ENCODE results near the gene MSI2.
"Not testable (repeated sequence)": the region's sequence is repeated elsewhere in the genome, so short reads cannot be mapped to it uniquely, and the experiment has no call there.

MSI2 gene

GRCh38 chr17:57288773-57289121 lies 32.4 kb downstream of the MSI2 start:
- no peak for DNase-seq (ENCODE audit: extremely low read depth in 1 of 2, low read depth in 1 of 2)

DNA sequence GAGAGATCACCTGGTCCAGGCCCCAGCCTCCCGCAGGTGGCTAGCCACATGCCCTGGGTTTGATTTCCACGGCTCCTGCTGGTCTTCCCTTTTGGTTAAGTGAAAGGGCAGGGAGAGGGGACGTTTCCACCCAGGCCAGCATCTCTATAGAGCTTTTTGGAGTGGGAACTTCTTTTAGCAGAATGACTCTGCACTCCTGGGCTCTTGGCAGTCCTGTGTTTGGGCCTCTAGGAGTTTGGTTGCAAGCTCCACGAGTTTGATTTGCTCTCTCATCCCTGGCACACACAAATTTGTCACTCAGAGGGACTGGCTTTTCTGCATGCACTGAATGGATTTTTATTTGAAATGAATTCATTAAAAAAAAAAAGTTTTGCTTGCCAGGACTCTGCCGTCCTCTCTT lies 32.8 kb downstream of the MSI2 start:
- DNase-seq (ENCODE audit: extremely low read depth in 1 of 2, low read depth in 1 of 2): no peak

DNA sequence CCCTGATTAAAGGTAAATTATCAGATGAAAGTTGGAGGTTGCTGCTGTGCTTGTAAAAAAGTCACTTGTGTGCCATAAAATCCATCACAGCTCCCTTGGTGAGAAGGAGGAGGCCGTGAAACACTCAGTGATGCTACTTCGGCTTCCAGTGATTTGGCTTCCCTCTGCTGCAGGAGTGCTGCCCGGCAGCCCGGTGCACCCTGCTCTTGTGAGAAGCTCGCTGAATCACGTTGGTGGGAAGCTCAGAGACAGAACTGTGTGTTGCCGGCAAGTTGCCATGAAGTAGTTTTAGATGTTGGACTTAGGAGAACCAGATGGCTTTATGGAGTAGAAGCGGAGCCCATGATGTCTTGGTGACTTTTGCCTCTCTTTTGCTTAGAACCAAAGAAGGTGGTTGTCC lies 33.3 kb downstream of the MSI2 start:
- DNase-seq (ENCODE audit: extremely low read depth in 1 of 2, low read depth in 1 of 2): no peak

DNA sequence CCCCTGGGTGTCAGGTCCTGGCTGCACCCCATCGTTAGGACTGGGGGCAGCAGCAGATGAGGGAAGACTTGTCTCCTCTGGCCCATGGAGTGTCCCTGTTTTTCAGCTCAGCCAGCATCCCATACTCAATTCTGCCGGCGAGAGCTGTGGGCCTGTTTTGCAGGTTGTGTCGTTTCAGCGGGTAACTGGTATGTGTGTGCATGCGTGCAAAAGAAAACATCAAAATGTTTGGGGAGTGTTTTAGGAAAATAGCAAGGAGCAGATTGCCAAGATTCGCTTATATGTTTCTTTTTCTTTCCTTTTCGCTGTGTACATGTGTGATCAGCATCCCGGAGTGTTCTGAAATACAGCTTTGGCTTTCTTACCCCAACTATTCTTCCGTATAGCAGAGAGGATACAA lies 34.7 kb downstream of the MSI2 start:
- DNase-seq (ENCODE audit: extremely low read depth in 1 of 2, low read depth in 1 of 2): no peak

DNA sequence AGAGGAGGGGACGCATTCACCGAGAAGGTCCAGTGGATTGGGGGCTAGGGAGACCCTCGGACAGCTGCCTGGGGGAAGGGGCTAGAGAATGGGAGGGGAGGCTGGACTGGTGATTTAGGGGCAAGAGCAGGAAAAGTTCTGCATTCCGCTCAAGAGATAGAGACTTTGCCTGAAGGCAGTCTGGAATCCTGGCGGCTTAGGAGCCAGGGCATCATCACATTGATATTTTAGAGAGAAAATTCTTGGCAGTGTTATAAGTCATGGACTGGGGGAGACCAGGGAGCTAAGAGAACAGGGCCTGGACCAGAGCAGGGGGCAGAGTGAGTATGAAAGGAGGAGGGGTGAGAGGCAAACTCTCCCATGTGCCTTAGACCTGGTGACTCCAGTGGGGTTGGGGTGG lies 35.8 kb downstream of the MSI2 start:
- DNase-seq (ENCODE audit: extremely low read depth in 1 of 2, low read depth in 1 of 2): no peak

GRCh38 chr17:57293077-57293476 lies 36.8 kb downstream of the MSI2 start:
- no peak for DNase-seq (ENCODE audit: extremely low read depth in 1 of 2, low read depth in 1 of 2)

DNA sequence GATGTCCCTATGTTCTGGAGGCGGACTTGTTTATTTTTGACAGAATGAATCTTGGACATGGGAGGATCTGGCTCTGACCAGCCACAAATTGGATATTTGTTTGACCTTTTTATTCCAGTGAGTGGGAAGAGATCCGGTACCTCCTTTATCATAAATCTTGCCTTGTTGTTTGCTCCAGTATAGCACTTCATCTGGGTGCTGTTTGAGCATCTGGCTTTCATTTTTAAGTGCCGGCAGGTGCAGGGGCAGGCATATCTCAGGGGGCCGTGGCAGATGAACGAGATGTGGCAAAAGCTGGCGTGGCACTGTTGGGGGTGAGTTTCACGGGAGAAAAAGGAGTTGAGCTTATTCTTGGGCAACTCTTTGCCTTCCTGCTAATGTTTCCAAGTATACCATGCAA lies 37.8 kb downstream of the MSI2 start:
- DNase-seq (ENCODE audit: extremely low read depth in 1 of 2, low read depth in 1 of 2): no peak

DNA sequence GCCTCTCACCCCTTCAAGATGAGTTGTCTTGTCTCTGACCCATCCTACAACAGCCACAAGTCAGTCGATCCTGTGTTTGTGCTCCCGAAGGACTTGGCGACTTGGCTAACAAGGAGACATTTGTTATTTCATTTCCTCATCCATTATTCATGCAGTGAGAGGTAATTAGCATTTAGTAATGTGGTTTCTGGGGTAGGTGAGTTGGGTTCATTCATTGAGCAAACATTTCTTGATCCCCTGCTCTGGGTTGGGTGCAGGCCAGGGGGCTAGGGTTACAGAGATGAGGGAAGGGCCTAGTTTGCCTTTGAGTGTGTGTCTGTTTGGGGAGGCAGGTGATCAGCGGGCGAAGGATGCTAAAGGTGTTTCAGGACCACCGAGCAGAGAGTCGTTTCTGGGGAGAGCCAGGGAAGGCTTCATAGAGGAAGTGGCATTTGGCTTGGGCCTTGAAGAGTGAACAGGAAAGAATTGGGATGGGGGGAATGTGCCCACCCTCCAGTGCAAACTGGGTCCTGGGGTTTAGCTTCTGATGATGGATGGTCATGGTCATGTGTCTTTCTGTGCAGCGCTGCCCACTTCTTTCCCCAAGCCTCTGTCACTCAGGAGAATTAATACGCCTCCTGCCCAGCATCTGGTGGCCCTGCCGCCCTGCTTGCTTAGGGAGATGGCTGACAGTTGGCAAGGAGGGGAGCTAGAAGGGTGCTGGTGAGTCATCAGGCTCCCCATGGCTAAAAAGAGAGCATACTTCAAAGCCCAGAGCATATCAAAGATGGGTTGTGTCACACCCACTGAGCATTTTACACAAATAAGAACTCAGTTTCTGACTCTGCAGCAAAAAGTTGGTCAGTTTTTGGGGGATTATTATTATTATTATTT lies 38.5 kb downstream of the MSI2 start:
- peak; percentile 18 to 31 for DNase-seq (ENCODE audit: extremely low read depth in 1 of 2, low read depth in 1 of 2)

DNA sequence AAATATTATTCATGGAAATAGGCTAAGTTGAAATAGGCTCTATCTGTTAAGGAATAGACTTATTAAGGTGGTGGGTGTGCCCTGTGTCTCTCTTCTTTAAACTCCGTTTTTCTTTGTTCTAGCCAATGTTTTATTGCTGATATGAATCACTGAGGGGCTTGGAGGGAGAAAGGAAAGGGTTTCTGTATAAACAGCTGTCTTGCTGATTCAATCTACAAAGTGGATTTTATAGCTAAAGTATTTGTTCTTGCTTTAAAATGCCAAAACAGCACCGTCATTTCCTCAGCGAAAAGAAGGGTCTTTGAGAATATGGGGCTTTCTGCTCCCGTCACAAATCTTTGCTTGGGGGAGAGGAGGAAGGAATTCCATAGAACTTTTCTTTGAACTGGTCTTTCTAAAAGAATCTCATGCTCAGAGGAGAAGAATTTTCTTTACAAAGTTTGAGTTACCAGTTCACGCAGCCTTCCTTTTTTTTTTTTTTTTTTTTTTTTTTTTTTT lies 39.3 kb downstream of the MSI2 start:
- no peak for DNase-seq (ENCODE audit: extremely low read depth in 1 of 2, low read depth in 1 of 2)

GRCh38 chr17:57296231-57296630 lies 39.9 kb downstream of the MSI2 start:
- DNase-seq (ENCODE audit: extremely low read depth in 1 of 2, low read depth in 1 of 2): no peak

- no peak for DNase-seq (ENCODE audit: extremely low read depth in 1 of 2, low read depth in 1 of 2)
Measured at GRCh38 chr17:57299176-57299575, 42.9 kb downstream of the MSI2 start.

- DNase-seq (ENCODE audit: extremely low read depth in 1 of 2, low read depth in 1 of 2): not testable (repeated sequence)
Measured at GRCh38 chr17:57300592-57300991, 44.3 kb downstream of the MSI2 start.

DNA sequence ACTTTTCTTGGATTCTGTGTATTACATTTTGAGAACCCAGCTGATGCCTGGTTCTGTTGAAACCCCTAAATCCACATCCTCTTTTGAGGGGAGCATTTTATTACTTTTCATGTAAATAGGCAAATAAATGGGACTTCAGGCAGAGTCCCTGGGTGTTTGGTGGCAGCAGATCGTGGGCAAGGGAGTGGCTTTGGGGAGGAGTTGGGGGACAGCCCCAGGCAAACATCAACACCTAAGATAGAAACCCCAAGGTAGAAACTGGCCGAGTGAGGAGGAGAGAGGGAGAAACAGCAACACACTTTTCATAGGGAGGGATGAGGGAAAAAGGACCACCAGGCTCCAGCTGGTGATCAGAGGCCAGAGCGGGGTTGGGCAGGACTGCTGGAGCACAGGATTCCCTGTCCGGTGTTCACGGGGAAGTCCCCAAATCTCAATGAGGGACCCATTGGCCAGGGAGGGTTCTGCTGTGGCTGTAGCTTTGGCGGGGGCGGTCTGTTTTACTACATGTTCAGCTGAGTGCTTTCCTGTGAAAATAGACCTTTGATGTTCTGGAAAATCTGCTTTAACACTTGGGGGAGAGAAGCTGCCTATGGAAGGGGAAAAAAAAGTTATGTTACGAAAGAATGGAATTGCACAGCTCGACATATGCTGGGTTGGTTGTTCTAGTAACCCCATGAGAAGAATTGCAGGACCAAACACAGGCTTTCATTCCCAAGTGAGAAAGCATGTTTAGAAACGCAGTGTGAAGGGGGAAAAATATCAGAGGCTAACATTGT lies 46.6 kb downstream of the MSI2 start:
- DNase-seq (ENCODE audit: extremely low read depth in 1 of 2, low read depth in 1 of 2): no peak

GRCh38 chr17:57305144-57305728 lies 48.9 kb downstream of the MSI2 start:
- DNase-seq (ENCODE audit: extremely low read depth in 1 of 2, low read depth in 1 of 2): no peak

- DNase-seq (ENCODE audit: extremely low read depth in 1 of 2, low read depth in 1 of 2): no peak
Measured at GRCh38 chr17:57305908-57306504, 49.7 kb downstream of the MSI2 start.

DNA sequence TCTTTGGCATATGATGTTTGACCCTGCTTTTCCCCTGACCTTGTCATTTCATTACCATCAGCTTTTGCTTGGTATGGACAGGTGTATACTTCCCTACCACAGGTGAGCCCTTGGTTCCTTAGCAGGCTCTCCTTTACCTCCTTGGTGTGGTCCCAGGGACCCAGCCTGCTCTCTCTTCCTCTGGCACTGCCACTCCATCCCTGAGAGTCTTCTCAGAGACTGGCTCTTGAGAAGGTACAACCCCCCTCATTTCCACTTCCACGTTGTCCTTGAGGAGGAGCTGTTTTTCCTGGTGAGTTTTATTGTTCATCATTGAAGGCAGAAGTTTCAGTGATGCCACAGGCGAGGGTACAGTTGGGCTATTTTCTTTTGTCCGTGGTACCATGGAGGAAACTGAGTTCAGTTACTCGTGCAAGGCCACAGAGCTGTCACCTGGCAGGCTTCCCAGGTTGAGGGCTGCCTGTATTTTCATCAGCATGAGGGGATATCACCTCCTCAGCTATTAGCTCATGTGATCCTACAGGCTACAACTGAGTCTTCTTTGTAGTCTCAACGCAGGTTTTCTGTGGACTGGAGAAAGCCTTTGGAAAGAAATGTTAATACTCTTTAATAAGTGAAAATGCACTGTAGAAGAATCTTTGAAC lies 52.3 kb downstream of the MSI2 start:
- DNase-seq (ENCODE audit: extremely low read depth in 1 of 2, low read depth in 1 of 2): no peak

DNA sequence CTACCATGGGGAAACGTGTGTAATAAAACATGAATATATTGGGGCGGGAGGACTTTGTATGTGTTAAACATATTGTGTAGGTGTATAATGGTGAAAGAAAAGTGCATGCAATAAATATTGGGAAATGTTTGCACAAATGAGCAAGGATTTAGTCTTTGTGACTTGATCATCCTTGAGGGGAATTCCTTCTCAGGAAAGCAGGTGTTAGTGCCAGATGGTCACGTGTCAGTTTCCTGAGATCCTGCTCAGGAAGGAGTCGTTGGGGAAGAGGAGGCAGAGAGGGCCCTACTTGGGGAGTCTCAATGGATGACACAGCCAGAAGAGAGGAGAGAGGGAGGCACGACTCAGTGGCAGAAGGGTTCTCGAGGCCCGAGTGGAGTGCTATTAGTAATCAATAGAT lies 53.2 kb downstream of the MSI2 start:
- DNase-seq (ENCODE audit: extremely low read depth in 1 of 2, low read depth in 1 of 2): no peak

- no peak for DNase-seq (ENCODE audit: extremely low read depth in 1 of 2, low read depth in 1 of 2)
Measured at GRCh38 chr17:57311281-57312216, 55.2 kb downstream of the MSI2 start.

DNA sequence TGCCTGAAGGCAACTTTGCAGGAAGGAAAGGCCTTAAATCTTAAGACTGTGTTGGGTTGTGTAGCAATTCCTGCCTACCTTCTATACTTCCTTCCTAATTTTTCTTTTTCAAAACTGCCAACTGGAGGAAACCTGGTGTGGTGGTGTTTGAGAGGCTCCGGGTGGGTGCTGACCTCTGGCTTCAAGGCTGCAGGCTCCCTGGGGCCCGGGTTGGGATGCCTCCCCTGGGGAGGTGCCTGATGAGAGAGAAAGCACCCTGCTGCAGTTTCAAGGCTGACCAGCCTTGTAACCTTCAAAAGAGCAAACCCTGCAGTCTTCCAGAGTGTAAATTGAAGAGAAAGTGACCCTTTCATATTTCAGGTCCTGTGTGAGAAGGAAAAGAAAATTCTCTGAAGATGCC lies 55.9 kb downstream of the MSI2 start:
- no peak for DNase-seq (ENCODE audit: extremely low read depth in 1 of 2, low read depth in 1 of 2)
